Prostate gland (tissue), 2 donors: Measurements from ENCODE around the gene MFSD12.

ENCODE experiments used
- POLR2A ChIP-seq: fragments of 450-650 bp; IDR thresholded peaks from one replicate; pipeline ENCODE4 v1.6.1; 2016; ENCODE audit warnings: antibody characterized with exemption, mild to moderate bottlenecking
- POLR2AphosphoS5 ChIP-seq: sonication (generic); formaldehyde crosslinking; IDR thresholded peaks from one replicate; pipeline ENCODE4 v1.6.1; 2017; ENCODE audit warnings: antibody characterized with exemption
- TF ChIP-seq, protein P1 (sequence below), 4 experiments: fragments of 200-600 bp in 2 of 4; fragments of 450-650 bp in 2 of 4; sonication (generic) in 2 of 4; IDR thresholded peaks; 1 replicate in 3 of 4; 2 replicates in 1 of 4; pipeline ENCODE4 v1.5.1; 2016 to 2019; ENCODE audit warnings: antibody characterized with exemption in 4 of 4, mild to moderate bottlenecking in 2 of 4, moderate library complexity in 2 of 4

DNA sequence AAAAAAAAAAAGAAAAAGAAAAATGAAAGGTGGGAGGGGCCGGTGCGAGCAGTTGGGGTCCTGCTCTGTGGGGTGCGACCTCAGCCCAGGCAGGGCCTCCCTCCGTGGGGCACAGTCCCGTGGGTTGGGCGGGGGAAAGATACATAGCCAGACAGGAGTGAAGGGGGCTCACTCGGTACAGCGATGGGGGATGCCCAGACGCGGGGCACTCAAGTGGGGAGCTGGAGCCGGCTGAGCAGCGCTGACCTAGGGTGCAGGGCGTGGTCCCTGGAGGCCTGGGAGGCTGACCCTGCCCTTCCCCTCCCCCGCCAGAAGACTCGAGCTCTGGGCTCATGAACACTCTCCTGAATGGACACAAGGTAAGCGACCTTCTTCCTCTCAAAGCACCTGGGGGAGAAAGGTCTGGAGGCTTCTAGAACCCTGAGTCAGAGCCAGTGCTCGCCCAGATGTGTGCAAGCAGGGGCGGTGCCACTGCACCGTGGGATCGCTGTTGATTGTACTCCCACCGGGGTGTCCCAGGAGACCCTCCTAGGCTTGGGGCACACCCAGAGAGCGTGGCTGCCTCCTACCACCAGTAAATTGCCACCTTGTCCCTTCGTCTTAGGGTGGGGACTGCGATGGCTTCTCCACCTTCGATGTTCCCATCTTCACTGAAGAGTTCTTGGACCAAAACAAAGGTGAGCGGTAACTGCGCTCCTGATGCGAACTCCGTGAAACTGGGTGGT lies 18.7 kb upstream of the MFSD12 start:
- TF ChIP-seq, protein P1, sequence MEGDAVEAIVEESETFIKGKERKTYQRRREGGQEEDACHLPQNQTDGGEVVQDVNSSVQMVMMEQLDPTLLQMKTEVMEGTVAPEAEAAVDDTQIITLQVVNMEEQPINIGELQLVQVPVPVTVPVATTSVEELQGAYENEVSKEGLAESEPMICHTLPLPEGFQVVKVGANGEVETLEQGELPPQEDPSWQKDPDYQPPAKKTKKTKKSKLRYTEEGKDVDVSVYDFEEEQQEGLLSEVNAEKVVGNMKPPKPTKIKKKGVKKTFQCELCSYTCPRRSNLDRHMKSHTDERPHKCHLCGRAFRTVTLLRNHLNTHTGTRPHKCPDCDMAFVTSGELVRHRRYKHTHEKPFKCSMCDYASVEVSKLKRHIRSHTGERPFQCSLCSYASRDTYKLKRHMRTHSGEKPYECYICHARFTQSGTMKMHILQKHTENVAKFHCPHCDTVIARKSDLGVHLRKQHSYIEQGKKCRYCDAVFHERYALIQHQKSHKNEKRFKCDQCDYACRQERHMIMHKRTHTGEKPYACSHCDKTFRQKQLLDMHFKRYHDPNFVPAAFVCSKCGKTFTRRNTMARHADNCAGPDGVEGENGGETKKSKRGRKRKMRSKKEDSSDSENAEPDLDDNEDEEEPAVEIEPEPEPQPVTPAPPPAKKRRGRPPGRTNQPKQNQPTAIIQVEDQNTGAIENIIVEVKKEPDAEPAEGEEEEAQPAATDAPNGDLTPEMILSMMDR (IDR thresholded peaks at IDR 0.05), result no peak
- TF ChIP-seq POLR2AphosphoS5 (no peak), POLR2A (no peak)
